H1 (cell line): Measurements from ENCODE around the gene TM2D1. TPM values are rescaled to one million over a fixed set of nuclear protein-coding genes. Genes with fewer than 3 reads are reported as not detected.
"Not testable (repeated sequence)": the region's sequence is repeated elsewhere in the genome, so short reads cannot be mapped to it uniquely, and the experiment has no call there.

Experiments
- CTCF ChIA-PET: fragments of 300-600 bp; sonication (Branson Sonifier 250); formaldehyde crosslinking; loops from one replicate; lab custom pipeline; 2021; ENCODE audit not compliant: partially characterized antibody; lab: Charles Lee
- POLR2A ChIA-PET: fragments of 300-600 bp; sonication (Branson Sonifier 250); formaldehyde crosslinking; loops from one replicate; lab custom pipeline; 2021; ENCODE audit warnings: inconsistent platforms; ENCODE audit not compliant: partially characterized antibody; lab: Charles Lee
- DNase-seq, 2 experiments: peaks; one replicate each; pipeline versions ENCODE4 v3.0.0 to v3.0.0-alpha.2; 2010 to 2022; ENCODE audit warnings: low spot score in 2 of 2, low read depth in 1 of 2, mixed read lengths in 1 of 2
- FAIRE-seq: peaks from 2 replicates; lab custom pipeline; 2011; peaks lifted over from hg19 to GRCh38; lab: Jason Lieb, UNC
- H2AFZ ChIP-seq: 2 replicates; pipeline ENCODE4 v1.8.1; 2012; ENCODE audit warnings: low read length, inconsistent platforms
- H2AK5ac ChIP-seq: 2 replicates; pipeline ENCODE4 v1.6.1; 2013; ENCODE audit warnings: low read depth, low read length
- H2BK120ac ChIP-seq: replicated peaks from 2 replicates; pipeline ENCODE3; 2013; ENCODE audit warnings: low read depth, low read length, inconsistent platforms
- H2BK12ac ChIP-seq: 2 replicates; pipeline ENCODE4 v1.6.1; 2013; ENCODE audit warnings: low read depth, low read length
- H2BK15ac ChIP-seq: 2 replicates; pipeline ENCODE4 v1.6.1; 2013; ENCODE audit warnings: low read length
- H2BK20ac ChIP-seq: 2 replicates; pipeline ENCODE4 v1.6.1; 2013; ENCODE audit warnings: low read length
- H2BK5ac ChIP-seq: 2 replicates; pipeline ENCODE4 v1.6.1; 2013; ENCODE audit warnings: low read depth, low read length
- H3K14ac ChIP-seq: 2 replicates; pipeline ENCODE4 v1.6.1; 2013; ENCODE audit warnings: inconsistent platforms; ENCODE audit not compliant: insufficient read length
- H3K18ac ChIP-seq: 2 replicates; pipeline ENCODE4 v1.6.1; 2013; ENCODE audit warnings: low read length; ENCODE audit errors: extremely low read depth
- H3K23ac ChIP-seq: 2 replicates; pipeline ENCODE4 v1.6.1; 2013; ENCODE audit warnings: inconsistent platforms; ENCODE audit not compliant: insufficient read length
- H3K23me2 ChIP-seq: 2 replicates; pipeline ENCODE4 v1.6.1; 2013; ENCODE audit warnings: low read depth, low read length
- H3K27ac ChIP-seq: 2 replicates; pipeline ENCODE4 v1.6.1; 2011; ENCODE audit warnings: low read depth, low read length, inconsistent platforms
- H3K27me3 ChIP-seq, 4 experiments: replicated peaks in 1 of 4; 1 replicate in 1 of 4; 2 replicates in 3 of 4; pipeline versions ENCODE4 v1.6.1 to v1.8.1; 2011 to 2013; ENCODE audit warnings: low read length in 3 of 4, mild to moderate bottlenecking in 3 of 4, inconsistent platforms in 2 of 4, mixed read lengths in 2 of 4, moderate library complexity in 1 of 4; ENCODE audit not compliant: control insufficient read depth in 3 of 4, insufficient read depth in 3 of 4; ENCODE audit errors: extremely low read depth in 1 of 4
- H3K36me3 ChIP-seq, 4 experiments: 2 replicates each; pipeline versions ENCODE4 v1.6.1 to v1.8.1; 2011 to 2013; ENCODE audit warnings: mild to moderate bottlenecking in 4 of 4, low read length in 3 of 4, moderate library complexity in 2 of 4, control low read depth in 1 of 4, inconsistent platforms in 1 of 4; ENCODE audit not compliant: insufficient read depth in 4 of 4, control insufficient read depth in 2 of 4
- H3K4ac ChIP-seq: replicated peaks from 2 replicates; pipeline ENCODE3; 2013; ENCODE audit warnings: low read length, low read depth, mixed read lengths, inconsistent platforms; ENCODE audit not compliant: insufficient read length
- H3K4me1 ChIP-seq, 4 experiments: replicated peaks in 1 of 4; 1 replicate in 1 of 4; 2 replicates in 3 of 4; pipeline versions ENCODE4 v1.6.1 to v1.8.1; 2011 to 2013; ENCODE audit warnings: low read length in 3 of 4, inconsistent platforms in 2 of 4, mixed read lengths in 1 of 4; ENCODE audit not compliant: insufficient read depth in 4 of 4, control insufficient read depth in 3 of 4
- H3K4me2 ChIP-seq, 2 experiments: 2 replicates each; pipeline versions ENCODE4 v1.6.1 to v1.8.1; 2011 to 2013; ENCODE audit warnings: low read depth in 2 of 2, low read length in 2 of 2, control low read depth in 1 of 2, inconsistent platforms in 1 of 2, mild to moderate bottlenecking in 1 of 2; ENCODE audit not compliant: insufficient read depth in 1 of 2
- H3K4me3 ChIP-seq, 4 experiments: fragments of 200-600, 300-600 bp in 1 of 4; sonication (generic), shearing (Covaris generic), sonication (Bioruptor Twin) in 1 of 4; 2 replicates each; pipeline versions ENCODE4 v1.5.1 to v1.8.1; 2011 to 2016; ENCODE audit warnings: low read length in 4 of 4, low read depth in 3 of 4, control low read depth in 2 of 4, inconsistent platforms in 2 of 4, mild to moderate bottlenecking in 2 of 4, mixed read lengths in 1 of 4, moderate library complexity in 1 of 4; ENCODE audit not compliant: insufficient read depth in 2 of 4; ENCODE audit errors: extremely low read depth in 1 of 4
- H3K56ac ChIP-seq: replicated peaks from 2 replicates; pipeline ENCODE3; 2013; ENCODE audit warnings: low read depth, mild to moderate bottlenecking, mixed read lengths, low read length, inconsistent platforms; ENCODE audit not compliant: insufficient read length
- H3K79me1 ChIP-seq: 2 replicates; pipeline ENCODE4 v1.6.1; 2013; ENCODE audit warnings: low read depth, low read length, control low read depth
- H3K79me2 ChIP-seq, 2 experiments: 2 replicates each; pipeline versions ENCODE4 v1.6.1 to v1.8.1; 2012 to 2013; ENCODE audit warnings: low read length in 2 of 2, mild to moderate bottlenecking in 2 of 2, inconsistent platforms in 1 of 2; ENCODE audit not compliant: insufficient read depth in 2 of 2, control insufficient read depth in 1 of 2
- H3K9ac ChIP-seq, 4 experiments: replicated peaks in 1 of 4; 1 replicate in 1 of 4; 2 replicates in 3 of 4; pipeline versions ENCODE4 v1.6.1 to v1.8.1; 2011 to 2013; ENCODE audit warnings: low read depth in 3 of 4, low read length in 3 of 4, control low read depth in 2 of 4, mild to moderate bottlenecking in 2 of 4, moderate library complexity in 2 of 4, inconsistent platforms in 1 of 4; ENCODE audit errors: extremely low read depth in 1 of 4
- H3K9me3 ChIP-seq, 2 experiments: 2 replicates each; pipeline versions ENCODE4 v1.6.1 to v1.8.1; 2012 to 2013; ENCODE audit warnings: mild to moderate bottlenecking in 2 of 2, moderate library complexity in 2 of 2, control low read depth in 1 of 2, inconsistent platforms in 1 of 2, low read depth in 1 of 2, low read length in 1 of 2, mixed read lengths in 1 of 2; ENCODE audit not compliant: insufficient read depth in 2 of 2
- H4K20me1 ChIP-seq, 2 experiments: replicated peaks in 1 of 2; 2 replicates each; pipeline versions ENCODE3 to v1.8.1; 2011 to 2013; ENCODE audit warnings: inconsistent platforms in 2 of 2, low read length in 2 of 2, mild to moderate bottlenecking in 1 of 2; ENCODE audit not compliant: insufficient read depth in 2 of 2, control insufficient read depth in 1 of 2
- H4K5ac ChIP-seq: 2 replicates; pipeline ENCODE4 v1.6.1; 2013; ENCODE audit warnings: low read length, low read depth, mixed read lengths, inconsistent platforms; ENCODE audit not compliant: insufficient read length
- H4K8ac ChIP-seq: 2 replicates; pipeline ENCODE4 v1.8.0; 2013; ENCODE audit warnings: mild to moderate bottlenecking, moderate library complexity, low read length, inconsistent platforms; ENCODE audit not compliant: insufficient read depth; ENCODE audit errors: extremely low read depth
- H4K91ac ChIP-seq: replicated peaks from 2 replicates; pipeline ENCODE3; 2013; ENCODE audit warnings: low read length, mixed read lengths, inconsistent platforms; ENCODE audit not compliant: insufficient read length
- ASH2L ChIP-seq: fragments of 200-600, 300-600 bp; sonication (generic); IDR thresholded peaks from one replicate; pipeline ENCODE4 v1.7.1; 2017; ENCODE audit warnings: low read length
- CREB1 ChIP-seq: IDR thresholded peaks from 2 replicates; pipeline ENCODE4 v1.6.1; 2012; ENCODE audit warnings: inconsistent platforms
- WGBS, 2 experiments: shearing (Covaris generic) in 1 of 2; methylation state at CpG; one replicate each; pipeline versions ENCODE4 v1.1.6 to v1.1.7; 2013 to 2015; ENCODE audit warnings: low lambda C conversion rate in 2 of 2, mixed read lengths in 2 of 2, inconsistent platforms in 1 of 2, low coverage in 1 of 2, missing lambda C conversion rate in 1 of 2; ENCODE audit not compliant: insufficient replicate concordance in 2 of 2, insufficient coverage in 1 of 2, insufficient read length in 1 of 2; ENCODE audit errors: extremely low coverage in 1 of 2, missing lambda C conversion rate in 1 of 2; 5-methylcytosine and 5-hydroxymethylcytosine counted together
- polyA plus RNA-seq, 7 experiments: library from polyadenylated mRNA; depleted of rRNA in 3 of 7; stranded (reverse) in 5 of 7; unstranded in 2 of 7; fragments of >200 nt in 5 of 7; fragments of 200-250 nt in 2 of 7; gene quantifications; 1 replicate in 5 of 7; 2 replicates in 1 of 7; 4 replicates in 1 of 7; pipeline versions ENCODE4 v1.2.1 to v1.2.3, GENCODE V29; 2011 to 2013; ENCODE audit warnings: missing spikeins in 2 of 7, mixed read lengths in 2 of 7
- total RNA-seq: library from RNA; stranded (reverse); fragmentation: NEBNext Ultra II Directional; extraction: Animal tissue kit (Norgen Biotek cat#: 25700); gene quantifications from 2 replicates; pipeline ENCODE4 v1.2.1, GENCODE V29; 2021

The TM2D1 gene
- total and polyA plus RNA-seq, 2 of the 8 experiments (the other 6 are each of a cell fraction or from before 2014, with no cell fraction given), result 17.7 to 20.5 TPM

DNA sequence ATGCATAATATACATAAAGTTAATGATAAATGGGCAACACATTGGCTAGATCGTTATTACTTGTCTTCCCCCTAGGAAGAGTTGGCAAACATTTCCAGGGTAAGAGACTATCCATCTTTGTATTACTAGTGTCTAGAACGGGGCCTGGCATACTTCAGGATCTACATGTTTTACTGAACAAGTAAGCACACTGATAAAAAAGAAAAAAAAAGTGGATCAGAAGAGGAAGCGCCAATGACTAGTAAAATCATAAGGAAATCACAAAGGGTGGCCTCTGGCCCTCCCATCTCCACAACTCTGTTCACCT, 482 bp downstream of the TM2D1 start (continued):
- TF ChIP-seq CREB1 (no peak), ASH2L (no peak)
- TF ChIP-seq, all 59 proteins: peak for 0

DNA sequence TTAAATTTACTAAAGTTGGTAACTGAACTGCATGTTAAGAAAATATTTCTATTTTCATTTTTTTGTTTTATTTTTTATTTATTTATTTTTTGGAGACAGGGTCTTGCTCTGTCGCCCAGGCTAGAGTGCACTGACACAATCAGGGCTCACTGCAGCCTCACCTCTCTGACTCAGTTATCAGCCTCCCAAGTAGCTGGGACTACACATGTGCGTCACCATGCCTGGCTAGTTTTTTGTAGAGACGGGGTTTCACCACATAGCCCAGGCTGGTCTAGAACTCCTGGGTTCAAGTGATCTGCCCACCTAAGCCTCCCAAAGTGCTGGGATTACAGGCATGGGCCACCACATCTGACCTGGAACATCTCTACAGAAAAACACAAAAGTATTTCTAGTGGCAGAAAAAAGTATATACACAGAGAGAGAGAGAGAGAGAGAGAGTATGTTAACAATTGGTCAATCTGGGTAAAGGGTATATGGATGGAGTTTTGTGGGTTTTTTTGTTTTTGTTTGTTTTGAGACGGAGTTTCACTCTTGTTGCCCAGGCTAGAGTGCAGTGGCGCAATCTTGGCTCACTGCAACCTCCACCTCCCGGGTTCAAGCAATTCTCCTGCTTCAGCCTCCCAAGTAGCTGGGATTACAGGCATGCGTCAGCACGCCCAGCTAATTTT, 5.8 kb downstream of the TM2D1 start:
- H3K4ac ChIP-seq, DNase-seq, H3K18ac ChIP-seq, H3K27ac ChIP-seq, H2BK15ac ChIP-seq, H2BK20ac ChIP-seq, H3K4me2 ChIP-seq, H3K36me3 ChIP-seq, H4K8ac ChIP-seq, H4K91ac ChIP-seq, H4K20me1 ChIP-seq, CTCF ChIA-PET, H3K56ac ChIP-seq, H3K23me2 ChIP-seq, H3K27me3 ChIP-seq, H3K79me1 ChIP-seq, H2AFZ ChIP-seq, H3K14ac ChIP-seq, H2BK12ac ChIP-seq, H2AK5ac ChIP-seq, H3K4me1 ChIP-seq, FAIRE-seq, H3K9ac ChIP-seq, H4K5ac ChIP-seq, H2BK120ac ChIP-seq, H3K23ac ChIP-seq, H2BK5ac ChIP-seq, POLR2A ChIA-PET, H3K4me3 ChIP-seq, H3K9me3 ChIP-seq: not testable (repeated sequence)
- WGBS, 2 experiments, result 89% methylated on average over 8 of the region's 8 CpGs; no CpG with 5 or more reads in 1 of the 2 experiments
- peaks cover 4 to 20% of the 10 kb centered on the region in 2 experiments; a peak in 3 of 4 replicates for H3K79me2 ChIP-seq
